HepG2 (cell line): ENCODE measurements around the gene TRIM7. TPM values are rescaled to one million over a fixed set of nuclear protein-coding genes. Genes with fewer than 3 reads are reported as not detected.

Experiments
- ATAD3A ChIP-seq: sonication (generic); formaldehyde crosslinking; IDR thresholded peaks from 2 replicates; pipeline ENCODE4 v1.4.0; 2020; ENCODE audit warnings: missing genetic modification reagents
- CBX2 ChIP-seq, 2 experiments: fragments of 200-600 bp in 1 of 2; sonication (generic); formaldehyde crosslinking in 1 of 2; IDR thresholded peaks; 2 replicates each; pipeline versions ENCODE4 v1.7.0 to v1.8.1; 2018 to 2022; ENCODE audit warnings: low read depth in 2 of 2, low read length in 1 of 2, mild to moderate bottlenecking in 1 of 2, missing genetic modification reagents in 1 of 2
- CENPX ChIP-seq: sonication (generic); formaldehyde crosslinking; IDR thresholded peaks from 2 replicates; pipeline ENCODE4 v1.9.0; 2021; ENCODE audit warnings: mild to moderate bottlenecking, missing genetic modification reagents, moderate library complexity
- ESRRA ChIP-seq: sonication (generic); formaldehyde crosslinking; IDR thresholded peaks from 2 replicates; pipeline ENCODE4 v1.5.1; 2020; ENCODE audit warnings: mild to moderate bottlenecking, low read depth, missing genetic modification reagents
- GATAD1 ChIP-seq: IDR thresholded peaks from 2 replicates; pipeline ENCODE4 v1.6.1; 2016; ENCODE audit warnings: missing genetic modification reagents, missing compliant biosample characterization
- KLF11 ChIP-seq: IDR thresholded peaks from 2 replicates; pipeline ENCODE4 v1.6.1; 2016; ENCODE audit warnings: missing compliant biosample characterization
- MAF1 ChIP-seq: sonication (generic); formaldehyde crosslinking; IDR thresholded peaks from 2 replicates; pipeline ENCODE4 v1.5.0; 2020; ENCODE audit warnings: missing genetic modification reagents, borderline replicate concordance
- MBD4 ChIP-seq: IDR thresholded peaks from 2 replicates; pipeline ENCODE4 v1.6.1; 2012; ENCODE audit warnings: low read length, inconsistent platforms, borderline replicate concordance
- MED8 ChIP-seq: sonication (generic); formaldehyde crosslinking; IDR thresholded peaks from 2 replicates; pipeline ENCODE4 v1.8.1; 2023; ENCODE audit warnings: mild to moderate bottlenecking, missing genetic modification reagents; ENCODE audit not compliant: insufficient replicate concordance
- NFKB2 ChIP-seq: sonication (generic); formaldehyde crosslinking; IDR thresholded peaks from 2 replicates; pipeline ENCODE4 v1.4.0; 2020; ENCODE audit warnings: missing genetic modification reagents, borderline replicate concordance
- SNAPC2 ChIP-seq: sonication (generic); formaldehyde crosslinking; IDR thresholded peaks from 2 replicates; pipeline ENCODE4 v1.8.1; 2022; ENCODE audit warnings: mild to moderate bottlenecking, missing genetic modification reagents
- SP1 ChIP-seq, 2 experiments: fragments of 450-650 bp in 1 of 2; sonication (generic) in 1 of 2; formaldehyde crosslinking in 1 of 2; IDR thresholded peaks; 2 replicates each; pipeline versions ENCODE4 v1.4.0 to v1.6.1; 2016 to 2020; ENCODE audit warnings: missing genetic modification reagents in 1 of 2
- SRSF4 ChIP-seq: fragments of 200-400 bp; formaldehyde crosslinking; IDR thresholded peaks from one replicate; pipeline ENCODE4 v1.6.1; 2018; ENCODE audit warnings: mild to moderate bottlenecking, low read depth, low read length, moderate library complexity; ENCODE audit not compliant: poor library complexity, severe bottlenecking
- TFE3 ChIP-seq: IDR thresholded peaks from 2 replicates; pipeline ENCODE4 v1.6.1; 2016
- ZBTB1 ChIP-seq: sonication (generic); formaldehyde crosslinking; IDR thresholded peaks from 2 replicates; pipeline ENCODE4 v1.4.0; 2020; ENCODE audit warnings: missing genetic modification reagents, borderline replicate concordance
- ZBTB20 ChIP-seq: sonication (generic); formaldehyde crosslinking; IDR thresholded peaks from 2 replicates; pipeline ENCODE4 v1.8.1; 2023; ENCODE audit warnings: missing genetic modification reagents, low read depth, mild to moderate bottlenecking, borderline replicate concordance
- ZNF24 ChIP-seq: fragments of 450-650 bp; IDR thresholded peaks from 2 replicates; pipeline ENCODE4 v1.6.1; 2017; ENCODE audit warnings: antibody characterized with exemption, mild to moderate bottlenecking
- ZNF547 ChIP-seq: sonication (generic); formaldehyde crosslinking; IDR thresholded peaks from 2 replicates; pipeline ENCODE4 v1.5.1; 2020; ENCODE audit warnings: mild to moderate bottlenecking, missing genetic modification reagents
- ZNF550 ChIP-seq: sonication (generic); formaldehyde crosslinking; IDR thresholded peaks from 2 replicates; pipeline ENCODE4 v1.4.0; 2020; ENCODE audit warnings: mild to moderate bottlenecking, missing genetic modification reagents, borderline replicate concordance
- ZNF574 ChIP-seq: sonication (generic); formaldehyde crosslinking; IDR thresholded peaks from 2 replicates; pipeline ENCODE4 v1.4.0; 2020; ENCODE audit warnings: missing genetic modification reagents
- ZNF577 ChIP-seq: sonication (generic); formaldehyde crosslinking; IDR thresholded peaks from 2 replicates; pipeline ENCODE4 v1.4.0; 2020; ENCODE audit warnings: mild to moderate bottlenecking, low read depth, missing genetic modification reagents, borderline replicate concordance
- ZNF629 ChIP-seq: sonication (generic); formaldehyde crosslinking; conservative IDR thresholded peaks from 2 replicates; pipeline ENCODE4 v1.5.0; 2020; ENCODE audit warnings: missing genetic modification reagents
- ZNF749 ChIP-seq: sonication (generic); formaldehyde crosslinking; IDR thresholded peaks from 2 replicates; pipeline ENCODE4 v1.8.0; 2022; ENCODE audit warnings: mild to moderate bottlenecking, missing genetic modification reagents, moderate library complexity, borderline replicate concordance
- ZNF800 ChIP-seq: sonication (generic); formaldehyde crosslinking; IDR thresholded peaks from 2 replicates; pipeline ENCODE4 v1.4.0; 2020; ENCODE audit warnings: missing genetic modification reagents
- polyA plus RNA-seq, 8 experiments: library from polyadenylated mRNA; depleted of rRNA in 3 of 8; stranded (reverse) in 7 of 8; unstranded in 1 of 8; fragments of >200 nt; fragmentation: Illumina TruSeq in 4 of 8; extraction: Trizol in 4 of 8; gene quantifications; 2 replicates each; pipeline versions ENCODE4 v1.2.1 to v1.2.3, GENCODE V29; 2011 to 2016; ENCODE audit warnings: low read depth in 4 of 8, missing spikeins in 1 of 8, mixed read lengths in 1 of 8; ENCODE audit not compliant: insufficient read depth in 1 of 8
- total RNA-seq, 5 experiments: library from RNA; depleted of rRNA; stranded (reverse); fragments of >200 nt; fragmentation: Illumina TruSeq; extraction: Trizol; gene quantifications; 2 replicates each; pipeline ENCODE4 v1.2.3, GENCODE V29; 2016; ENCODE audit warnings: low read depth in 1 of 5

TRIM7 gene
- total and polyA plus RNA-seq, 2 of the 13 experiments (the other 11 are each of a cell fraction or from before 2014, with no cell fraction given) = 0.13 TPM; not detected in 1

GRCh38 chr5:181207214-181207959, 2.4 kb upstream of the TRIM7 start (continued):
- TF ChIP-seq TFE3 (CRISPR knock-in tag) (0 out of 2 replicates have a peak, but pooled peaks have one; percentile 19), SNAPC2 (no peak), ZNF547 (CRISPR knock-in tag) (no peak), ZNF24 (peak; percentile 98), ZNF574 (CRISPR knock-in tag) (peak; percentile 47; the same call in 1 of the 2 replicates), ATAD3A (no peak), MBD4 (no peak), ZNF800 (CRISPR knock-in tag) (no peak), MED8 (CRISPR knock-in tag) (no peak), ZBTB1 (CRISPR knock-in tag) (no peak), ZNF550 (CRISPR knock-in tag) (no peak), CBX2 (IDR thresholded peaks at IDR 0.05; ENCODE audit: low read depth, low read length) (no peak), CBX2 (CRISPR knock-in tag; IDR thresholded peaks at IDR 0.05; ENCODE audit: low read depth) (no peak), CENPX (no peak), ZNF629 (no peak; the same call in none of the 2 replicates), ESRRA (CRISPR knock-in tag) (no peak), KLF11 (CRISPR knock-in tag) (no peak), ZNF749 (CRISPR knock-in tag) (no peak), GATAD1 (CRISPR knock-in tag) (no peak), MAF1 (CRISPR knock-in tag) (peak; percentile 97), ZNF577 (no peak), NFKB2 (CRISPR knock-in tag) (0 out of 2 replicates have a peak, but pooled peaks have one; percentile 17), ZBTB20 (CRISPR knock-in tag) (no peak), SRSF4 (no peak), SP1 (IDR thresholded peaks at IDR 0.05) (no peak), SP1 (CRISPR knock-in tag; IDR thresholded peaks at IDR 0.05) (peak; percentile 41; the same call in 1 of the 2 replicates)
